PC-3 (cell line): Measurements from ENCODE around the gene GPATCH1. TPM values are rescaled to one million over a fixed set of nuclear protein-coding genes. Genes with fewer than 3 reads are reported as not detected.

Source experiments
- ATAC-seq: fragments of 200-7000 bp; cut with Tn5 transposase; 2 replicates; pipeline ENCODE4 v1.9.1; 2020; ENCODE audit warnings: mild to moderate bottlenecking, moderate library complexity
- BruUV-seq: library from RNA; stranded (reverse); fragments of 400-500 nt; replicated peaks from 2 replicates; lab custom pipeline; 2021; lab: Mats Ljungman, UMichigan
- CTCF ChIA-PET: fragments of 300-600 bp; sonication (Branson Sonifier 250); formaldehyde crosslinking; loops from one replicate; lab custom pipeline; 2022; ENCODE audit warnings: antibody characterized with exemption; lab: Charles Lee
- POLR2A ChIA-PET: fragments of 300-600 bp; sonication (Branson Sonifier 250); formaldehyde crosslinking; loops from one replicate; lab custom pipeline; 2022; ENCODE audit warnings: antibody characterized with exemption; ENCODE audit not compliant: unreplicated experiment; lab: Charles Lee
- DNase-seq: peaks from one replicate; pipeline ENCODE4 v3.0.0-alpha.2; 2015
- H2AFZ ChIP-seq: fragments of 300-600 bp; sonication (generic); 2 replicates; pipeline ENCODE4 v1.6.0; 2016; ENCODE audit warnings: antibody characterized with exemption, low read length
- H3F3A ChIP-seq: fragments of 300-600 bp; sonication (generic); one replicate; pipeline ENCODE4 v1.6.0; 2017; ENCODE audit warnings: antibody characterized with exemption, low read length, control low read depth, mild to moderate bottlenecking; ENCODE audit not compliant: unreplicated experiment
- H3K27ac ChIP-seq: fragments of 300-600 bp; sonication (generic); 2 replicates; pipeline ENCODE4 v1.5.1; 2016; ENCODE audit warnings: mild to moderate bottlenecking, low read length
- H3K27me3 ChIP-seq: fragments of 300-600 bp; sonication (generic); 2 replicates; pipeline ENCODE4 v1.6.1; 2016; ENCODE audit warnings: low read length, mixed read lengths
- H3K36me3 ChIP-seq: fragments of 300-600 bp; sonication (generic); 2 replicates; pipeline ENCODE4 v1.6.1; 2016; ENCODE audit warnings: low read depth, mixed run types, low read length, mixed read lengths
- H3K4me1 ChIP-seq: fragments of 300-600 bp; sonication (generic); 2 replicates; pipeline ENCODE4 v1.5.1; 2016; ENCODE audit warnings: low read length; ENCODE audit not compliant: insufficient read depth
- H3K4me2 ChIP-seq: fragments of 300-600 bp; sonication (generic); 2 replicates; pipeline ENCODE4 v1.6.0; 2016; ENCODE audit warnings: low read length
- H3K4me3 ChIP-seq: fragments of 300-600 bp; sonication (generic); 2 replicates; pipeline ENCODE4 v1.5.1; 2016; ENCODE audit warnings: mild to moderate bottlenecking, low read length, mixed read lengths
- H3K79me2 ChIP-seq: fragments of 300-600 bp; sonication (generic); 2 replicates; pipeline ENCODE4 v1.6.1; 2017; ENCODE audit warnings: low read length, mixed read lengths
- H3K9ac ChIP-seq: fragments of 300-600 bp; sonication (generic); 2 replicates; pipeline ENCODE4 v1.6.0; 2016; ENCODE audit warnings: mild to moderate bottlenecking, low read length
- H3K9me2 ChIP-seq: fragments of 300-600 bp; sonication (generic); replicated peaks from 2 replicates; pipeline ENCODE4 v1.6.1; 2016; ENCODE audit warnings: mixed run types, low read length, mixed read lengths
- H3K9me3 ChIP-seq: fragments of 300-600 bp; sonication (generic); 2 replicates; pipeline ENCODE4 v1.6.1; 2016; ENCODE audit warnings: low read length, mixed read lengths
- H4K20me1 ChIP-seq: fragments of 300-600 bp; sonication (generic); 2 replicates; pipeline ENCODE4 v1.6.1; 2016; ENCODE audit warnings: low read length, mixed read lengths
- EZH2 ChIP-seq: fragments of 300-600 bp; sonication (generic); IDR thresholded peaks from one replicate; pipeline ENCODE4 v1.6.1; 2017; ENCODE audit warnings: antibody characterized with exemption, mild to moderate bottlenecking, low read length; ENCODE audit not compliant: unreplicated experiment
- EZH2phosphoT487 ChIP-seq: fragments of 300-600 bp; sonication (generic); IDR thresholded peaks from 2 replicates; pipeline ENCODE4 v1.6.1; 2018; ENCODE audit warnings: mild to moderate bottlenecking, antibody characterized with exemption, low read length, borderline replicate concordance
- intact Hi-C: fragments of 100-400 bp; cut with micrococcal nuclease; formaldehyde crosslinking; loops from 2 replicates; pipeline ENCODE4 v1.9.0; 2023
- total RNA-seq: library from RNA; depleted of rRNA; stranded (reverse); fragments of >200 nt; gene quantifications from 2 replicates; pipeline ENCODE4 v1.2.3, GENCODE V29; 2014
- TF ChIP-seq, protein P1 (sequence below): fragments of 300-600 bp; sonication (generic); conservative IDR thresholded peaks from 2 replicates; pipeline ENCODE4 v1.5.1; 2017; ENCODE audit warnings: antibody characterized with exemption, low read depth, mild to moderate bottlenecking, low read length

GPATCH1 gene
- total RNA-seq, 1 experiment from 2014 or later = 6.9 TPM

DNA sequence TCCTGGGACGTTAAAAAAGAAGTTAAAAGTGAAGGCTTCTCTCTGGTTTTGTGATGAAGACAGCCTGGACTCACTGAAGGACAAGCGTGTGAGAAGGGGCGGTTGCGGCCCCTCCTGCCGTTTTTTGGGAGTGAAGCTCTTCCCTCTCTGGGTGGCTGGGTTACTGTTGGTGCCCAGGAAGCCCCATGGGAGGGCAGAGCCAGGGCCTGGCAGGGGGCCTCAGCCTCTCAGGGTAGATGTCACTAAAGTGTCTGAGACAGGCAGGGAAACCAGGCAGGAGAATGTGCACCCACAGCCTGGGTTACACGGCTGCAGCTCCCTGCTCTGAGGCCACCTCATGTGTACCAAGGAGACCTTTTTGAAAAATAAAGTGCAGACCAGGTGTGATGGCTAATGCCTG, 49.5 kb downstream of the GPATCH1 start:
- intact Hi-C loops = no loop called here

DNA sequence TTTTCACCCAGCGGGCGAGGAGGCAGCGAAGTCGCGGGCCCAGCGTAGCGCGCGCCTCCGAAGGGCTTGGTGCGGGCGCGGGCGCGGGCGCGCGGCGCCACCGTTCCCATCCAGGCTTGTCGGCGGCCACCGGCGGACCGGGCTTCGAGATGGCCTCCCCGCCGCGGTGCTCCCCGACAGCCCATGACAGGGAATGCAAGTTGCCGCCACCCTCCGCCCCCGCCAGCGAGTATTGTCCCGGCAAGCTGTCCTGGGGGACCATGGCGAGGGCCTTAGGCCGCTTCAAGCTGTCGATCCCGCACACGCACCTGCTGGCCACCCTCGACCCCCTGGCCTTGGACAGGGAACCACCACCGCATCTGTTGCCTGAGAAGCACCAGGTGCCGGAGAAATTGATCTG, 51.0 kb downstream of the GPATCH1 start, which contains the start of gene WDR88:
WDR88 (plus strand) TSS at position 94 of the 400 bp plus-strand sequence; CDS start at position 150, 56 bp downstream.
- CTCF ChIA-PET = no interaction called here
- no peak for DNase-seq
- Histone ChIP-seq H3K36me3 (no peaks in the 10 kb centered on the region), H3K79me2 (no peaks in the 10 kb centered on the region), H3K4me2 (no peak within 1 kb of the TSS), H3K9ac (no peak within 1 kb of the TSS), H3K4me1 (no peaks in the 10 kb centered on the region), H3K27ac (no peak within 1 kb of the TSS), H2AFZ (no peak within 1 kb of the TSS), H3K9me2 (no peaks in the 10 kb centered on the region), H3K4me3 (no peak within 1 kb of the TSS), H3F3A (no peaks in the 10 kb centered on the region), H3K9me3 (no peaks in the 10 kb centered on the region), H4K20me1 (no peaks in the 10 kb centered on the region), H3K27me3 (no peaks in the 10 kb centered on the region)
- no TSS peak for BruUV-seq
- POLR2A ChIA-PET = no interaction called here
- ATAC-seq = no peak
- no peak for TF ChIP-seq EZH2phosphoT487
- intact Hi-C loops = no loop called here

More for the DNA sequence above, 49.5 kb downstream of the GPATCH1 start:
- peaks cover 8% of the 10 kb centered on the region; the same call in 1 of the 2 replicates for H3K36me3 ChIP-seq
- no peaks in the 10 kb centered on the region for H3K9me3 ChIP-seq
- H3K4me2 ChIP-seq = no peak overlapping the region
- no peaks in the 10 kb centered on the region for H4K20me1 ChIP-seq
- H3K9ac ChIP-seq = no peak overlapping the region
- H3K9me2 ChIP-seq = no peaks in the 10 kb centered on the region
- H3K4me3 ChIP-seq = no peak overlapping the region
- ChIA-PET POLR2A (interaction anchor here (0.5 kb wide), 1 partner anchor 1387 kb away, joined by 3 read pairs; no protein-coding TSS in a partner anchor), CTCF (interaction anchor here (0.6 kb wide), 1 partner anchor 14 kb away, joined by 4 read pairs; no protein-coding TSS in a partner anchor)
- no TSS peak for BruUV-seq
- H2AFZ ChIP-seq = no peak overlapping the region
- no peak for TF ChIP-seq EZH2
- TF ChIP-seq, protein P1, sequence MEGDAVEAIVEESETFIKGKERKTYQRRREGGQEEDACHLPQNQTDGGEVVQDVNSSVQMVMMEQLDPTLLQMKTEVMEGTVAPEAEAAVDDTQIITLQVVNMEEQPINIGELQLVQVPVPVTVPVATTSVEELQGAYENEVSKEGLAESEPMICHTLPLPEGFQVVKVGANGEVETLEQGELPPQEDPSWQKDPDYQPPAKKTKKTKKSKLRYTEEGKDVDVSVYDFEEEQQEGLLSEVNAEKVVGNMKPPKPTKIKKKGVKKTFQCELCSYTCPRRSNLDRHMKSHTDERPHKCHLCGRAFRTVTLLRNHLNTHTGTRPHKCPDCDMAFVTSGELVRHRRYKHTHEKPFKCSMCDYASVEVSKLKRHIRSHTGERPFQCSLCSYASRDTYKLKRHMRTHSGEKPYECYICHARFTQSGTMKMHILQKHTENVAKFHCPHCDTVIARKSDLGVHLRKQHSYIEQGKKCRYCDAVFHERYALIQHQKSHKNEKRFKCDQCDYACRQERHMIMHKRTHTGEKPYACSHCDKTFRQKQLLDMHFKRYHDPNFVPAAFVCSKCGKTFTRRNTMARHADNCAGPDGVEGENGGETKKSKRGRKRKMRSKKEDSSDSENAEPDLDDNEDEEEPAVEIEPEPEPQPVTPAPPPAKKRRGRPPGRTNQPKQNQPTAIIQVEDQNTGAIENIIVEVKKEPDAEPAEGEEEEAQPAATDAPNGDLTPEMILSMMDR = no peak
- no peak for TF ChIP-seq EZH2phosphoT487
- no peak for ATAC-seq
- DNase-seq = no peak
- no peaks in the 10 kb centered on the region for H3K4me1 ChIP-seq
- H3K27me3 ChIP-seq = no peaks in the 10 kb centered on the region
- no peaks in the 10 kb centered on the region for H3K79me2 ChIP-seq
- H3K27ac ChIP-seq = no peak overlapping the region
- H3F3A ChIP-seq = no peaks in the 10 kb centered on the region

DNA sequence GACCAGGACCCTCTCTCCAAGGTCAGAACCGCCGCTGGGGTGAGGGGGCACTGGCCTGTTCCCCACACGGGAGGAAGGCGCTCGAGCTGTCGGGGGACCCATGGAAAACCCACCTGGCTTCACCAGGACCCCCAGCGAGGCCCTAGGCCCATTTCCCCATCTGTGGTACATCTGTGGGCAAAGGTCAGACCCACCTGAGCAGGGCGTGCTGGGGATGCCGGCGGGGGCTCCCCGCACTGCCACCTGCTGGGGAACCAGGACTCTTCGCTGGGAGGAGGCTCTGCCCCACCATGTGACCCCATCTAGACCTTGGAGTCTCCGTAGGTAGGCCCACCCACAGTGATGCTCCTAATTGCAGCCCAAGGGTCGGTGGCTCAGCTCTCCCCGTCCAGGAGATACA, 51.4 kb downstream of the GPATCH1 start:
- H3K27me3 ChIP-seq = no peaks in the 10 kb centered on the region
- H3K27ac ChIP-seq = no peak overlapping the region
- intact Hi-C loops = no loop called here
- no peak overlapping the region for H3K4me3 ChIP-seq
- no peak overlapping the region for H3K4me2 ChIP-seq
- no peaks in the 10 kb centered on the region for H3K79me2 ChIP-seq
- POLR2A ChIA-PET = no interaction called here
- H2AFZ ChIP-seq = no peak overlapping the region
- H3K9me2 ChIP-seq = no peaks in the 10 kb centered on the region
- no peak for DNase-seq
- ATAC-seq = 0 out of 2 replicates have a peak, but pooled peaks have one; percentile 20
- H3K4me1 ChIP-seq = no peaks in the 10 kb centered on the region
- CTCF ChIA-PET = no interaction called here
- H3K9ac ChIP-seq = no peak overlapping the region
- H4K20me1 ChIP-seq = no peaks in the 10 kb centered on the region
- no peaks in the 10 kb centered on the region for H3K36me3 ChIP-seq
- no peaks in the 10 kb centered on the region for H3K9me3 ChIP-seq
- H3F3A ChIP-seq = no peaks in the 10 kb centered on the region
- BruUV-seq = no TSS peak
- no peak for TF ChIP-seq EZH2phosphoT487
- TF ChIP-seq, protein P1 = peak; percentile 44
- no peak for TF ChIP-seq EZH2
